HG03457 (cell line): ENCODE measurements around the gene KCNQ2.

ENCODE experiments used
- ATAC-seq: cut with Tn5 transposase; IDR thresholded peaks from one replicate; pipeline ENCODE4 v1.9.1; 2021; ENCODE audit warnings: moderate number of reproducible peaks; ENCODE audit not compliant: unreplicated experiment

KCNQ2 gene

DNA sequence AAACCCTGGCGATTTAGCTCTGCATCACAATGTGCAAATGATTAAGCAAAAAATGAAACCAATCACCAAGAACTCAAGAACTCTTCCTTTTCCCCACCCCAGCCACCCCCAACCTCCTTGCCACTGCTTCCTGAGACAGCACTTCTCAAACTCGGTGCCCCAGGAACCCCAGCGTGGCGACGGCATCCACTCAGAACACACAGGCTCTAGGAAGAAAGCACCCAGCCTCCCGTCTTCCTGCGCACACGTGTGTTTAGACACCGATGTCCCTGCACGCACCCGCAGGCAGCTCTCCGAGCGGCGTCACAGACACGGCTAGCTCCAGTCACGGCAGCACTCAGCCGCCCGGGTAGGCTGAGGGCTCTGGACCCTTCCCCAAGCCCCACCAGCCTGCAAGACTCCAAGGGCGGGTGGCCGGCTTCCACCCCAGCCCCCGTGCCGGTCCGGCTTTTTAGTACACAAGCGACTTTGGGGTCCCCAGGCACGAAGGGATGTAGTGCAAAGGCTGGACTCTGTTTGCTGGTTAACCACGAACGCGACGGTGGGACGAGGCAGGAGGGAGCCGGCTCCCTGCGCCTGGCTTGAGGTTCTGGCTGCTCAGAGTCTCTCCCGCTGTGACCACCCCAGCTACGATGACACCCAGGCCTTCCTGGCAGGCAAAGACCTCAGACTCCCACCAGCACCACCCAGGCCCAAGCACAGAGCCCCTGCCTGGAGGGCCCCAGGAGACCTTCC, 51.9 kb downstream of the KCNQ2 start:
- no peak for ATAC-seq

DNA sequence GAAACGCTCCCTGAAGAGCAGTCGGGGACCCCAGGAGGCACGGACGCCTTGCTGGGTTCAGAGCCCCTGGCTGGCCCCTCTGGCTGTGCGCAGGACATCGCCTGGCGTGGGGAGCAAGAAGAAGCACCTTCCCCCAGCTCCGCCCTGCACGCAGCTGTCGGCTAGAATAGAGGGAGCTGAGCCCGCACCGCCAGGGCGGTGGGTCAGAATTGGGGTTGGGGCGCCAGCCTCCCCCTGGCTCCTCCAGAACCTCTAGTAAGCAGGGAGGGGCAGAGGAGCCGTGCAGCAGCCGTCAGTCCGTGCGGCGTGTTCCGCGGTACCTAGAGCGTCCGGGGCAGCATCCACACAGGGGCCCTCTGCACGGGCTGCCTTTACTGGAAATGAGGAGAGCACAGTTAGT, 53.2 kb downstream of the KCNQ2 start:
- no peak for ATAC-seq

GRCh38 chr20:63418617-63419016, 53.8 kb downstream of the KCNQ2 start:
- no peak for ATAC-seq

DNA sequence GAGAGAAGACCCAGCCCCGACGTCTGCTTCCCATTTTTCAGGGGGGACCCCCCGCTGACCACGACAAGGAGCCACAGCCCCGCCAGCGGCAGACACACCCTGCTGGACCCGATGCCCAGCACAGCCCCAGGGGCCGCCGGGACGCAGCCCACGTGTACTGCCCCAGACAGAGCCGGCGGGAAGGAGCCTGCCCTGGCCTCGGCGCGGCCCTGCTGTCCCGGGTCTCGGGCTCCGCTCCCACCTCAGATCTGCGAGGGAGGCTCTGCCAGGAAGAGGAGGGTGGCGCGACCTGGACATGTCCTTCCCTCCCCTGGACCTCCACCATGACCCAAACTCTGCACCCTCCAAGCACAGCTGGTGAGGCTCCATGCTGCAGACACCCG, 54.7 kb downstream of the KCNQ2 start:
- ATAC-seq: no peak

GRCh38 chr20:63417097-63417737, 55.2 kb downstream of the KCNQ2 start:
- no peak for ATAC-seq

DNA sequence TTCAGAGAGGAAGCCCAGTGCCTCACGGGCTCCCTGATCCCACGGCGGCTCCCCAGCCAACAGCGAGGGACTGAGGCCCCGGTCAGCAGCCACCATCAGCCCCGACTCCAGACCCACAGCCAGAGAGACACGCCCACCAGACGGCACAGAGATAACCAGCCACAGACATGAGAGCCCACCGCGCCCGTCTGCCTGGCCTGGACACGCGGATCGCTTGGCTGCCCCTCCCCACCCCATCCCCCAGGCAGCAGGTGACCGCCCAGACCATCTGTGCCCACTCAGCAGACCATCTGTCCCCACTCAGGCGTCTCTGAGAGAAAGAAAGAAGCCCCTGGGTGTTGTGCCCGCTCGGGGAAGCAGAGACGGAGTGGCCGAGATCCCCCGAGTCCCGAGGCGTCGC, 55.8 kb downstream of the KCNQ2 start:
- no peak for ATAC-seq

DNA sequence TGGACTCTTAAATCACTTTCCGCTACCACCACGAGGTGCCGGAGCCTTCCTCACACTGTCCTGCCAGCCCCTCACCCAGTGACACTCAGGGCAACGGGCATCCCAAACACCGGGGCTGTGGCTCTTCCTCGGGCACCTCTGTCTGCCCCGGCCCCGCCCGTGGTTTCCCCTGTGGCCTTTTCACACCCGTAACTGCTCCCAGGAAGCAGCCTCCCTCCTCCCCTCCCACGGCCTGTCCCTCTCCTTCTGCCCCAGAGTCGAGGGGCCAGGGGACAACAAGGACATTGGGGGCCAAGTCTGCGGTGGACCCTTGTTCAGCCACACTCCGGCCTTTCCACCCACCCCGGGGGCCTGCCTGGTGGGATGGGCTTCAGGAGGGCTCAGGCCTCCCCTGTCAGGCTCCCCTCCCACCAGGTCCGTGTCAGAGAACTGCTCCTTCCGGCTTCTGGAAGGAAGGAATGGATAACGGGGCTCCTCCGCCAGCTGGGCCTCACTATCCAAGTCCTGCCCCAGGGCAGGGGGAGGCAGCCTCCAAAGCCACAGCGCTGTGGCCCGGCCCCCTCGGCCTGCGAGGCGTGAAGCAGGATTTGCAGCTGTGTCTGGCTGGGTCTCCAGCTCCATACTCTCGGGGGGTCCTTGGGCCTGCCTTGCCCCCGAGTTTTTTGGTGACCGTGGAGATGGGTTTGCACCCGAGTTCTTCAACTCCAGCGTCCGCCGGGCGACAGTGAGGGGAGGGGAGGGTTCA, 56.6 kb downstream of the KCNQ2 start:
- no peak for ATAC-seq

GRCh38 chr20:63414720-63415430, 57.6 kb downstream of the KCNQ2 start:
- no peak for ATAC-seq

DNA sequence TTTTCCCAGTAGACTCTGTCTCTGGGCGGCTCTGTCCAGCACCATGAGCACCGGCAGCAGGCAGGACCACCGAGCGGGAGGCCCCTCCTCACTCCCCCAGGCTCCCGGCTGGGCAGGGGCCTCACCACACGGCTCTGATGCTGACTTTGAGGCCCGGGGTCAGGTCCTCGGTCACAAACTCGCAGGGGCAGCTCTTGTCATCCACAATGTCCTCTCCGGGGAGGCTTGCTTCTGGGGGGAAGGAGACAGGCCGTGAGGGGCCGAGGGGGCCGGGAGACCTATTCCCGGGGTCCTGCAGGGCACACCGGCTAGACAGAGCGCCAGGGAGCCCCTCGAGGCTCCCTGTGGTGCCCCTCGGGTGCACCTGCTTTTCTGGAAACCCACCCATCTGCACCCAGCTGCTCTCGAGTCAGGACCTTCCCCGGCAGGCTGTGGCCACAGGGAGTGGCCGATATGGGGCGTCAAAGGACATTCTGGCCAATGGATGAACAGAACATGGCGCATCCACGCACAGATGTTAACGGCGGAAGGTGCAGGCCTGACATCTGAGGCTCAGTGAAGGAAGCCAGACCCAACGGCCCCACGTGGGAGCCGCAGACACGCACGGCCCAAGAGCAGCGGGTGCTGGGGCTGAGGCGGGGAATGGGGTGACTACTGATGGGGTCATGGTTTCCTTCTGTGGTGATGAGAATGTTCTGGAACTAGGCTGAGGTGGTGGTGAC, 58.3 kb downstream of the KCNQ2 start:
- ATAC-seq: no peak

GRCh38 chr20:63413323-63413722, 59.1 kb downstream of the KCNQ2 start:
- ATAC-seq: no peak

- no peak for ATAC-seq
Measured at GRCh38 chr20:63412889-63413288, 59.6 kb downstream of the KCNQ2 start.

DNA sequence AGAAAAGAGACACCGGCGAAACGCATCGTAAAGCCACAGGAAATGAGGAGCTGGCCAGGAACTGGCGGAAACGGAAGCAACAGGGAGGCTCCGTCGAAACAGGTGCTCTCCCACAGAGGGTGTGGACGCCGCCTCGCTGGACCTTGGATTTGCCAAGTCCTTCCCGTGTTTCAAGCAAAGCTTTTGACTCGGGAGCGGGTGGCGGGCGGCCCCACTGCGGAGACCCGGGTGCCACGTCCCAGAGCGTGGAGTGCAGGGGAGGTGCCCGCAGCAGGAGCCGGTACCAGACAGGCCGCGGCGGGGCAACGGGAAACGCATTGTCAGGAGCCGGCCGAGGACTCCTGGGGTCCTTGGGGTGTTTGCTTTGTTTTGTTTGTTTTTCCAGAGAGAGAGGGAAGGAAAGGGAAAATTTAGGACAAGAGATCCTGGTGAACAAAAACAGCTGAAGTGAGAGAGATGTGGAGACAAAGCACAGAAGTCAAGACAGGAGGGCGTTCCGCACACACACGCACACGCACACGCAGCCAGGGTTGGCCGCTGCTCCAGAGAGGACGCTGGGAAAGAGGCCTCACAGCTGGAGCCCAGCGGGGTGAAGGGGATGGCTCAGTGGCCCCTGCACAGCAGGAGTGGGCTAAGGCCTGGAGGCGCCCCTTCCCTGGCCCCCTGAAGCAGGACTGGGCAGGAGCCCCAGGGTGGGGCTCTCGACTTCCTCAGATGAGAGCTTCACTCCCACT, 60.4 kb downstream of the KCNQ2 start:
- no peak for ATAC-seq

GRCh38 chr20:63411151-63411897, 61.1 kb downstream of the KCNQ2 start:
- ATAC-seq: no peak

- no peak for ATAC-seq
Measured at GRCh38 chr20:63409834-63410435, 62.5 kb downstream of the KCNQ2 start.

- no peak for ATAC-seq
Measured at GRCh38 chr20:63409066-63409833, 63.2 kb downstream of the KCNQ2 start.

GRCh38 chr20:63408684-63409046, 63.8 kb downstream of the KCNQ2 start:
- no peak for ATAC-seq

DNA sequence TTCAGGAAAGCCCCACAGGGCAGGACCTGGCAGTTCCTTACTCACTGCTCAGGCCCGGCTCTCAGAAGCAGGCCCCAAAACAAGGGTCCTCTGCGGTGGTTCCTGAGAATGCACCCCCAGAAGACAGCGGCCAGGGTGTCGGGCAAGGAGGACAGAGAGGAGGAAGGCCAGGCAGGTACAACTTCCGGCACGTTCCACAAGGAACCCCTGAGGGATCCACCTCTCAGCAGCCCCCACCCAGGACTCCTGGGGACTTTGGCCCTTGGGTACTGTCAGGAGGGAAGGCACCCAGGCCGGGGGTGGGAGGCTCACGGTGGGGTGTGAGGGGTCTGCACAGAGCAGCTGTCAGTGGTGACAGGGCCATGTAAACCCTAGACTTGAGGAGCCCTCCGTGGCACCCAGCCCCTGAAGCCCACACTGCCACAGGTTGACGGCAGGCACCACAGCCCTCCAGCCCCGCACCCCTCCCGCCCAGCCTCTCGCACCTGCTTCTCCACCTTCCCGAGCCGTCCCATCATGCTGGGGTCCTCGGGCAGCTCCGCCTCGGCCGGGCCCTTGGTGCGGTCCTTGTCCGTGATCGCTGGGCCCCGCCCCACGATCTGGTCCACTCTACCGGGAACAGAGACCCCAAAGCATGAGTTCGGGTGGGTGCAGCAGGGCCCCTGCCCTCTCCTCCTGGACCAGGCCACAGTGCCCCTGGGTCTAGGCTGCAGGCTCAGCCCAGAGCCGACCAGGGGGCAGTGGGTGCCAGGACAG, 64.3 kb downstream of the KCNQ2 start:
- ATAC-seq: no peak
